ENCODE results near the gene IL6ST. TPM values are rescaled to one million over a fixed set of nuclear protein-coding genes. Genes with fewer than 3 reads are reported as not detected.

IL6ST gene
- total RNA-seq, 4 donors from 2014 or later: 53.6 to 116 (median 84.6) TPM

GRCh38 chr5:55897206-55897894 lies 97.4 kb downstream of the IL6ST start:
- intact Hi-C loops (cut with DNase I; ENCODE audit: low total_unique reads): no loop called here
- no peak for DNase-seq (ENCODE audit: low spot score in 2 of 2)
- no peak overlapping the region for H3K4me3 ChIP-seq (ENCODE audit: low read depth, poor library complexity, severe bottlenecking)
- TF ChIP-seq CTCF (IDR thresholded peaks at IDR 0.05): no peak
- no peak for TF ChIP-seq POLR2A (IDR thresholded peaks at IDR 0.05)
- 72 to 80% methylated on average over 8 of the region's 8 CpGs for WGBS, 2 donors

DNA sequence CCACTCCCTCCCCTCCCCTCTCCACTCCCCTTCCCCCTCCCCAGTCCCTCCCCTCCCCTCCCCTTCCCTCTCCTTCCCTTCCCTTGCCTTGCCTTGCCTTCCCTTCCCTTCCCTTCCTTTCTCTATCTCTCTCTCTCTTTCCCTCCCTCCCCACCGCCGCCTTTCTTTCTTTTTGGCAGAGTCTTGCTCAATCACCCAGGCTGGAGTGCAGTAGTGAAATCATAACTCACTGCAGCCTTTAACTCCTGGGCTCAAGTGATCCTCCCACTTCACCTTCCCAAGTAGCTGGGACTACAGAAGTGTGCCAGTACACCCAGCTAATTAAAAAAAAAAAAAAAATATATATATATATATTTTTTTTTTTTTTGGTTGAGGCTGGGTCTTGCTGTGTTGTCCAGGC lies 98.1 kb downstream of the IL6ST start:
- TF ChIP-seq CTCF (IDR thresholded peaks at IDR 0.05): no peak
- TF ChIP-seq POLR2A (IDR thresholded peaks at IDR 0.05): no peak
- H3K4me3 ChIP-seq (ENCODE audit: low read depth, poor library complexity, severe bottlenecking): no peak overlapping the region
- 63 to 79% methylated on average over 2 of the region's 2 CpGs for WGBS, 2 donors
- intact Hi-C loops (cut with DNase I; ENCODE audit: low total_unique reads): no loop called here
- no peak for DNase-seq (ENCODE audit: low spot score in 2 of 2)

- intact Hi-C loops (cut with DNase I; ENCODE audit: low total_unique reads): no loop called here
- DNase-seq (ENCODE audit: low spot score in 2 of 2): no peak
- 98 to 100% methylated on average over 2 of the region's 2 CpGs for WGBS, 2 donors
- no peak overlapping the region for H3K4me3 ChIP-seq (ENCODE audit: low read depth, poor library complexity, severe bottlenecking)
- TF ChIP-seq CTCF (IDR thresholded peaks at IDR 0.05) (no peak), POLR2A (IDR thresholded peaks at IDR 0.05) (no peak)
Measured at GRCh38 chr5:55896238-55896637, 98.5 kb downstream of the IL6ST start.

GRCh38 chr5:55895346-55895745 lies 99.4 kb downstream of the IL6ST start:
- no peak for TF ChIP-seq POLR2A (IDR thresholded peaks at IDR 0.05)
- no peak for TF ChIP-seq CTCF (IDR thresholded peaks at IDR 0.05)
- DNase-seq (ENCODE audit: low spot score in 2 of 2): no peak
- WGBS, 2 donors: 82 to 92% methylated on average over 3 of the region's 3 CpGs

DNA sequence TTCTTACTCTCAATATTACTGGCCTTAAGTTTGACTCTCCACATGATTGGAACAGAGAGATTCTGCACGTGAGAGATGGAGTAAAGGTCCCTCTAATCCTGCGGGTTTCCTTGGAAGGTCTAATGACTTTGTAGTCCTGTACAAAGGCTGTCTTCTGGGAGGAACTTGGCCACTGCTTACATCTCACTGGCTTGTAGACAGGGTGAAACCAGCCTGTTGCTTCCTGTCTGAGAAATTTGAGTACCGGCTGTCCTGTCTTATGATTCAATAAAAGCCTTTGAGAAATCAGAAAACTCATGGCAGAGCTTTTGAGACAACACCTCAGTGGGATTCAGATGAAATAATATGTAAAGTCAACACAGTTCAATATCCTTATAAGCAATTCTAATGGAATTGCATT lies 100.6 kb downstream of the IL6ST start:
- intact Hi-C loops (cut with DNase I; ENCODE audit: low total_unique reads): no loop called here

More at GRCh38 chr5:55895346-55895745, 99.4 kb downstream of the IL6ST start:
- H3K4me3 ChIP-seq (ENCODE audit: low read depth, poor library complexity, severe bottlenecking): no peak overlapping the region
- intact Hi-C loops (cut with DNase I; ENCODE audit: low total_unique reads): no loop called here

More for the DNA sequence above, 100.6 kb downstream of the IL6ST start:
- 21 to 58% methylated on average over 3 of the region's 3 CpGs for WGBS, 2 donors
- no peak for DNase-seq (ENCODE audit: low spot score in 2 of 2)
- TF ChIP-seq CTCF (IDR thresholded peaks at IDR 0.05) (no peak), POLR2A (IDR thresholded peaks at IDR 0.05) (no peak)
- H3K4me3 ChIP-seq (ENCODE audit: low read depth, poor library complexity, severe bottlenecking): no peak overlapping the region
